ENCODE data around the gene SYNE2.

Gene SYNE2

GRCh38 chr14:64215274-64215673, 362.5 kb downstream of the SYNE2 start:
- no peak for DNase-seq (ENCODE audit: low read depth in 1 of 2, low spot score in 1 of 2)
- in situ Hi-C loops (cut with HindIII; ENCODE audit: low pct_unique_long_range_greater_than_20kb, low sequenced_read_pairs), result no loop called here
- no peak for TF ChIP-seq JUND (IDR thresholded peaks at IDR 0.05; ENCODE audit: low read depth)

DNA sequence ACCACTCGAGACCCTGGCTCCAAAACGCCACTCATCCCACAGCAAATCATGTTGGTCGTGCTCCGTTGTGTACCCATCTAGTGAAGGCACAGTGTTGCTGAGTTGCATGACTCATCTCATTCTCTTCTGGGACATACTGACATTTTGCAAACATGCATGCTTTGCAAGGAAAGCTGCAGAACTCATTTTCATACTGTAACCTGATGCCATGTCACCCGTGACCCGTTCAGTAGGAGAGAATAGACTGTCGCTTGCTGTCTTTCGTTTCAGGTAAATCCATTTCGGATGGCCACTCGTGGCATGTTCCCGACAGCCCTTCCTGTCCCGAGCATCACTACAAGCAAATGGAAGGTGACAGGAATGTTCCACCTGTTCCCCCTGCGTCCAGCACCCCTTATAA, 363.2 kb downstream of the SYNE2 start:
- in situ Hi-C loops (cut with HindIII; ENCODE audit: low pct_unique_long_range_greater_than_20kb, low sequenced_read_pairs), result no loop called here
- TF ChIP-seq JUND (IDR thresholded peaks at IDR 0.05; ENCODE audit: low read depth), result no peak
- DNase-seq (ENCODE audit: low read depth in 1 of 2, low spot score in 1 of 2), result no peak

DNA sequence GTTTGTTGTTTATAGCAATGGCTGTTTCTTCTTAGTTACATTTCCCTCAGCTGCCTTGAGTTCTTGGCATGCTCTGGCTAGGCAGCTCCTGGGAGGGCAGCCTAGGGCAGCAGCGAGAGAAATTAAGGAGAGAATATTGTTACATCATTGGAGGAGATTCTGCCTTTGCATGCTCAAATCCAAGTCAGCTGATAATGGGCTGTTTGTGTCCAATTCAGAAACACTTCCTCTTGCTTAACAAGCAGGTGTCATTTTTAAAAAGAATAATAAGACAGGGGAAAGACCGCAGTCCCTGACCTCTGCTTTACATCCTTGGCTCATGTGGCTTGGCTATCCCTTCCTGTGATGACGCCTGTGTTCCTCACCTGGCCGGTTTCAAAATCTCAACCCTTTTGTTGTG, 364.5 kb downstream of the SYNE2 start:
- DNase-seq (ENCODE audit: low read depth in 1 of 2, low spot score in 1 of 2), result no peak
- in situ Hi-C loops (cut with HindIII; ENCODE audit: low pct_unique_long_range_greater_than_20kb, low sequenced_read_pairs), result no loop called here
- TF ChIP-seq JUND (IDR thresholded peaks at IDR 0.05; ENCODE audit: low read depth), result no peak

- no peak for DNase-seq (ENCODE audit: low read depth in 1 of 2, low spot score in 1 of 2)
- in situ Hi-C loops (cut with HindIII; ENCODE audit: low pct_unique_long_range_greater_than_20kb, low sequenced_read_pairs), result no loop called here
Measured at GRCh38 chr14:64217834-64218233, 365.0 kb downstream of the SYNE2 start.

GRCh38 chr14:64218344-64219240, 365.8 kb downstream of the SYNE2 start:
- DNase-seq (ENCODE audit: low read depth in 1 of 2, low spot score in 1 of 2), result no peak
- TF ChIP-seq JUND (IDR thresholded peaks at IDR 0.05; ENCODE audit: low read depth), result no peak
- in situ Hi-C loops (cut with HindIII; ENCODE audit: low pct_unique_long_range_greater_than_20kb, low sequenced_read_pairs), result no loop called here

More at GRCh38 chr14:64217834-64218233, 365.0 kb downstream of the SYNE2 start:
- TF ChIP-seq JUND (IDR thresholded peaks at IDR 0.05; ENCODE audit: low read depth), result no peak

DNA sequence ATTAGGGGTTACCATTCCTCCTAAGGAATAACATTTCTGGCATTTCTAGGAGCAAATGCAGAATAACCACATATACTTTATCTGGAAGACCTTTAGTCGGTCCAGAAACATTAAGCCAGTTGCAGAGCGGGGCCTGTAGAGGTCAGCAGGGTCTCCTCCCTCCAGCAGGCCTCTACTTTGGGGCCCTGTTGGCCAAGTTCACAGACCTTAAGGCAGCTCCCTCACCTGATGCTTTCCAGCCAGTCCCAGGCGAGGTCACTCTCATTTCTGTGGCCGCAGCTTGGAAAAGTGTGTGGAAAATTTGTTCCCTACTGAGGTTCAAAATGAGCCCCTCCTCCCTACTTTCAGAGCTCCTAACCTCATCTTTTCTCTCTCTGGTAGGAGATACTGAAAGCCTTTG, 367.3 kb downstream of the SYNE2 start:
- DNase-seq (ENCODE audit: low read depth in 1 of 2, low spot score in 1 of 2), result no peak
- in situ Hi-C loops (cut with HindIII; ENCODE audit: low pct_unique_long_range_greater_than_20kb, low sequenced_read_pairs), result no loop called here
- TF ChIP-seq JUND (IDR thresholded peaks at IDR 0.05; ENCODE audit: low read depth), result no peak

DNA sequence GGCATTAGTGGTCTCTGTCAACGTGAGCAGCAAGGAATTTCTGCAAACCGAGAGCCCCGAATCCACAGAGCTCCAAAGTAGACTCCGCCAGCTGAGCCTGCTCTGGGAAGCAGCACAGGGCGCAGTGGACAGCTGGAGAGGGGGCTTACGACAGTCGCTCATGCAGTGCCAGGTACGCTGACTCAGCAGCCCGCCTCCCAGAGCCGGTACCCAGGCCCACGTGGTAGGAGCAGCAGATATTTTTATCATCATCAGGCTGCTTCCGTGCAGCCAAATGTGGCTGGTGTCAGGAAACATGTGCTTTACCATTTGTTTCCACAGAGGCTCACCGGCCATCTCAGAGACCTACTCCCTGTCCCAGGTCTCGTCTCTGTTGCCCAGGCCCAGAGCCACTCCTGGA, 367.7 kb downstream of the SYNE2 start:
- in situ Hi-C loops (cut with HindIII; ENCODE audit: low pct_unique_long_range_greater_than_20kb, low sequenced_read_pairs), result no loop called here
- no peak for TF ChIP-seq JUND (IDR thresholded peaks at IDR 0.05; ENCODE audit: low read depth)
- DNase-seq (ENCODE audit: low read depth in 1 of 2, low spot score in 1 of 2), result no peak

GRCh38 chr14:64221391-64222003, 368.7 kb downstream of the SYNE2 start:
- in situ Hi-C loops (cut with HindIII; ENCODE audit: low pct_unique_long_range_greater_than_20kb, low sequenced_read_pairs), result no loop called here
- TF ChIP-seq JUND (IDR thresholded peaks at IDR 0.05; ENCODE audit: low read depth), result no peak
- DNase-seq (ENCODE audit: low read depth in 1 of 2, low spot score in 1 of 2), result peak in 1 of 2 experiments; percentile 38

- TF ChIP-seq JUND (IDR thresholded peaks at IDR 0.05; ENCODE audit: low read depth), result no peak
- in situ Hi-C loops (cut with HindIII; ENCODE audit: low pct_unique_long_range_greater_than_20kb, low sequenced_read_pairs), result no loop called here
- DNase-seq (ENCODE audit: low read depth in 1 of 2, low spot score in 1 of 2), result no peak
Measured at GRCh38 chr14:64225151-64225757, 372.4 kb downstream of the SYNE2 start.

DNA sequence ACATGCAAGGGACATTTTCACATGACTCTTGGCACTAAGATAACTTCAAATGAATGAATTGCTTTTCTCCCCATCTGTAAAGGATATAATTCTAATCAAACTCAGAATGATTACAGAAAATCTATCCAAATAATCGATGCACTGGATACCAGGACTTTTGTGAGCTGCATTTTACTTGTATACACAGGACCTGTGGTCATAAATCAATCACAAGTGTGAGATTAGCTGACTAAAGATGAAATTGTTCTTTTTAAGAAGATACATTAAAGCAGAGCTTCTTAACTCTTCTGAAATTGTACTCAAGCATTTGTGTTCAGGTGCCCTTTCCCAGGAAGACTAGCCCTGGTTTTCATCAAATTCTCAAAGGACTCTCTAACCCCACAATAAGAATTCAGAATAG, 375.1 kb downstream of the SYNE2 start:
- TF ChIP-seq JUND (IDR thresholded peaks at IDR 0.05; ENCODE audit: low read depth), result no peak
- DNase-seq (ENCODE audit: low read depth in 1 of 2, low spot score in 1 of 2), result no peak
- in situ Hi-C loops (cut with HindIII; ENCODE audit: low pct_unique_long_range_greater_than_20kb, low sequenced_read_pairs), result no loop called here

GRCh38 chr14:64229489-64229888, 376.7 kb downstream of the SYNE2 start:
- no peak for TF ChIP-seq JUND (IDR thresholded peaks at IDR 0.05; ENCODE audit: low read depth)
- DNase-seq (ENCODE audit: low read depth in 1 of 2, low spot score in 1 of 2), result no peak
- in situ Hi-C loops (cut with HindIII; ENCODE audit: low pct_unique_long_range_greater_than_20kb, low sequenced_read_pairs), result no loop called here

DNA sequence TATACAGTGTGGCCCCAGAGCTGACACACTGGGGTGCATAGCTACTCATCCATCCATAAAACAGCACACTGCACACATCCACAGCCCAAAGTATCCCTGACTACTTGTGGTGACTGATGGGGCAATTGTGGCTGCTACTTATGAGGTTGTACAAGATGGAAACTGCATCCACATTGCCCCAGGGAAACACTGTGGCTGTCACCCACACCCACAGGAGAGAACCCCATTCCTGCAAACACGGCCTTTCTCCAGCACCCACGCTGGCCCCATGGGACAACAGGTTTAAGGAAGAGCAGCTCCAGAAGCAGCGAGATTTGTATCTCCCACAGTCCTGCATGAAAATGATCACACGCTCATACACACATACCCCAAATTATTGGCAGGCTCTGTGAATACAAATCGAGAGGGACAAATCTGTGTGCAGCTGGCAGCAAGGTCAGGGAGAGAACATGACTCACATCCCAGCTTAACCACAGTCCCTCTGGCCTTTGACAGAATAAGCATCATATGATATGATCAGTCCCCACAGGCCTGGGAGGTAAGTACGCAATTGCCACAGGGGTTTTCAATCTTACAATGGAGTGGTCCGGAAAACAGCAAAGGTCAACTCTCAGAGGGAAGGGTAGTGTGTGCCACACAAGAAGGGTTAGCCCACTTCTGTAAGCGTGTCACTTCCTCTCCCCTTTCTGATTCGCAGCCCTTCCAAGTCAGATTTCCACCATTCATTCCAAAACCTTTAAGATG, 379.5 kb downstream of the SYNE2 start:
- in situ Hi-C loops (cut with HindIII; ENCODE audit: low pct_unique_long_range_greater_than_20kb, low sequenced_read_pairs), result no loop called here
- DNase-seq (ENCODE audit: low read depth in 1 of 2, low spot score in 1 of 2), result peak in 1 of 2 experiments; percentile 90
- no peak for TF ChIP-seq JUND (IDR thresholded peaks at IDR 0.05; ENCODE audit: low read depth)
